Ovary (tissue), 9 donors: ENCODE data around the gene GMPPB. TPM values are rescaled to one million over a fixed set of nuclear protein-coding genes. Genes with fewer than 3 reads are reported as not detected.
"Not testable (repeated sequence)": the region's sequence is repeated elsewhere in the genome, so short reads cannot be mapped to it uniquely, and the experiment has no call there.

ENCODE experiments used
- DNase-seq, 5 donors: peaks; one replicate each; pipeline ENCODE4 v3.0.0-alpha.2; 2019 to 2020
- H3K27ac ChIP-seq, 2 donors: fragments of 200-600 bp; one replicate each; pipeline versions ENCODE4 v1.5.1 to v1.8.0; 2019 to 2022
- H3K27me3 ChIP-seq: fragments of 200-600 bp; one replicate; pipeline ENCODE4 v1.8.0; 2022
- H3K36me3 ChIP-seq: fragments of 200-600 bp; sonication (generic); one replicate; pipeline ENCODE4 v1.5.1; 2019
- H3K4me1 ChIP-seq: one replicate; pipeline ENCODE4 v1.8.1; 2013; ENCODE audit warnings: mild to moderate bottlenecking, moderate library complexity; ENCODE audit not compliant: insufficient read depth
- H3K4me3 ChIP-seq: fragments of 200-600 bp; sonication (generic); one replicate; pipeline ENCODE4 v1.5.1; 2017
- H3K9me3 ChIP-seq, 2 donors: fragments of 200-600 bp in 1 of 2; sonication (generic) in 1 of 2; one replicate each; pipeline versions ENCODE4 v1.5.1 to v1.8.1; 2013 to 2019; ENCODE audit warnings: mild to moderate bottlenecking in 1 of 2, moderate library complexity in 1 of 2
- CTCF ChIP-seq, 3 donors: fragments of 450-650 bp in 2 of 3; fragments of 200-600 bp in 1 of 3; IDR thresholded peaks; one replicate each; pipeline versions ENCODE4 v1.5.1 to v1.8.0; 2016 to 2022; ENCODE audit warnings: antibody characterized with exemption in 3 of 3, mild to moderate bottlenecking in 1 of 3
- EP300 ChIP-seq: sonication (generic); formaldehyde crosslinking; IDR thresholded peaks from one replicate; pipeline ENCODE4 v1.6.1; 2017; ENCODE audit warnings: antibody characterized with exemption
- POLR2A ChIP-seq: fragments of 450-650 bp; IDR thresholded peaks from one replicate; pipeline ENCODE4 v1.6.1; 2017; ENCODE audit warnings: antibody characterized with exemption, mild to moderate bottlenecking, moderate library complexity
- WGBS, 3 donors: extraction: QIAGEN DNeasy Blood & Tissue Kit in 1 of 3; methylation state at CpG; one replicate each; pipeline versions ENCODE4 v1.1.5 to v1.1.7; 2013 to 2017; 5-methylcytosine and 5-hydroxymethylcytosine counted together
- intact Hi-C, 4 donors: fragments of 100-400 bp; cut with DNase I; formaldehyde crosslinking; loops; one replicate each; pipeline versions ENCODE4 v1.11.0 to v1.15.1; 2022 to 2023
- polyA plus RNA-seq, 2 donors: library from polyadenylated mRNA; stranded (reverse); fragments of 200-250 nt in 1 of 2; fragments of 350-450 nt in 1 of 2; fragmentation: Illumina TruSeq in 1 of 2; extraction: RNeasy Lipid Tissue Mini Kit (QIAGEN cat#74804) in 1 of 2; gene quantifications; one replicate each; pipeline ENCODE4 v1.2.3, GENCODE V29; 2013 to 2014
- total RNA-seq, 7 donors: library from RNA; depleted of rRNA in 2 of 7; stranded (reverse); fragments of >200 nt in 2 of 7; fragmentation: NEBNext Ultra II Directional in 3 of 7; extraction: Animal tissue kit (Norgen Biotek cat#: 25700) in 3 of 7; gene quantifications; one replicate each; pipeline versions ENCODE4 v1.1.0 to v1.2.4, GENCODE V29; 2016 to 2023
- donor health status: DM: no; HTN: no; CAD: no; lungs with moderate emphysema.
- donor health status: DM: no; HTN: no; CAD: no.
- donor health status: Bipolar disorder and iron deficiency.
- donor health status: DM: yes; HTN: yes; CAD: no.
- donor health status: DM: no; HTN: no; CAD: no.
- donor health status: DM: yes; HTN: yes; CAD: no.

The GMPPB gene
- total and polyA plus RNA-seq, 9 donors, result 4.7 to 38.5 (median 25.7) TPM

DNA sequence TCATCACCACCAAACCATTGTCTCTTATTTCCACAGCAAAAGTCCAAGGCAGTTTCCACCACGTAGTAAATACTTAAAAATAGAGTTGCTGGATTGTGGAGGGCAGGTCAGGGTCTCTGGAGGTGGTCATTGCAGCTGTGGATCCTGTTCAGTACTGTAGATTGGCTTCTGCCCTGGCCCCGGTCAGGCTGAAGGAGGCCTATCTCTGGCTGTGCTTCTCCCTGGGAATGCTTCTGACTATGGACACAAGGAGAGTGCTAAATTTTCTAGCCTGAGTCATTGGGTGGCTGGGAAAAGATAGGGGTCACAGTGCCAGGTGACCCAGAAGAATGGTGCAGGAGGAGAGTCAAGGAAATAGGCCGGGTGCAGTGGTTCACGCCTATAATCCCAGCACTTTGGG lies 26.3 kb upstream of the GMPPB start:
- no peak for DNase-seq
- Histone ChIP-seq H3K4me3 (no peak overlapping the region), H3K27ac (no peak overlapping the region), H3K36me3 (no peaks in the 10 kb centered on the region), H3K4me1 (peaks cover 15% of the 10 kb centered on the region), H3K27me3 (no peaks in the 10 kb centered on the region), H3K9me3 (no peaks in the 10 kb centered on the region)
- TF ChIP-seq EP300 (no peak), POLR2A (no peak), CTCF (IDR thresholded peaks at IDR 0.05) (no peak)
- 75 to 83% (median 81%) methylated on average over 4 of the region's 4 CpGs for WGBS, 3 donors
- intact Hi-C loops, result no loop called here

GRCh38 chr3:49748874-49749273 lies 25.1 kb upstream of the GMPPB start:
- H3K27me3 ChIP-seq, H3K4me1 ChIP-seq, H3K9me3 ChIP-seq, intact Hi-C loops, H3K36me3 ChIP-seq, H3K4me3 ChIP-seq, H3K27ac ChIP-seq, DNase-seq: not testable (repeated sequence)
- 89 to 92% (median 92%) methylated on average over 5 of the region's 5 CpGs for WGBS, 3 donors

DNA sequence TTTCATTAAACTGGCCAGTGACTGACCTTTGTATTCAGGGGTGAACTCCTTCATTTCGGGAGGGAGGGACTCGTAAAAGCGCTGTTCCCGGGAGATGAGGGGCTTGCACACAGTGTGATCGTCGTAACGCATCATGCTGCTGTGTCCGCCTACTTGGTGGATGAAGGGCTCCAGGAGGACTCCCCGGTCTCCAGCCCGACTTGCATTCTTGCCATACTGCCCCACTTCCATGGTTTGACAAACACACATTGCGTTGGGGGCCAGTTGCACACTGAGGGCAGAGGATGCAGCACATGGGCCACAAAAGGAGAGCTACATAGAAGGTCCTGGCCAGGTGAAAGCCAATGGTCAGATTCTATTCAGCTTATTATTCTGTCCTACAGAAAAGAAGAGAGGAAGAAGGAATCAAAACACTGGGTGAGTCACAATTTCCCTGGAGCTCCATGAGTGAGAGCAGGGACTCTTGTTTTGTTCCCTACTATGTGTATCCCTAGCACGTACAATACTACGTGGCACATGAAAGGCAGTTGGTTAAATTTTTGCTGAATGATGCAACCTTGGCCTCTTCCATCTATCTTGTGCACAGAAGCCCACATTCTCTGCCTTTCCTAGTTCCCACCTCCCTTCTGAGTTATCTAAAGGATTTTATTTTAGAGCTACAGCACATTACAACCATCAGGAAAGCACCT lies 24.2 kb upstream of the GMPPB start:
- Histone ChIP-seq H3K36me3 (no peaks in the 10 kb centered on the region), H3K4me1 (peaks cover 8% of the 10 kb centered on the region), H3K27me3 (no peaks in the 10 kb centered on the region), H3K4me3 (no peak overlapping the region), H3K27ac (no peak overlapping the region), H3K9me3 (no peaks in the 10 kb centered on the region)
- WGBS, 3 donors, result 78 to 81% (median 80%) methylated on average over 13 of the region's 13 CpGs
- TF ChIP-seq CTCF (IDR thresholded peaks at IDR 0.05) (no peak), EP300 (no peak), POLR2A (no peak)
- intact Hi-C loops, result no loop called here
- no peak for DNase-seq

GRCh38 chr3:49745986-49746385 lies 22.2 kb upstream of the GMPPB start:
- Histone ChIP-seq H3K9me3 (no peaks in the 10 kb centered on the region), H3K27ac (no peak overlapping the region), H3K4me1 (peaks cover 8% of the 10 kb centered on the region), H3K36me3 (no peaks in the 10 kb centered on the region), H3K27me3 (no peaks in the 10 kb centered on the region), H3K4me3 (no peak overlapping the region)
- DNase-seq, result no peak
- WGBS, 3 donors, result 91 to 95% (median 93%) methylated on average over 2 of the region's 2 CpGs
- intact Hi-C loops, result no loop called here
- TF ChIP-seq EP300, result no peak
- TF ChIP-seq CTCF (IDR thresholded peaks at IDR 0.05), result no peak
- TF ChIP-seq POLR2A, result no peak

- no peaks in the 10 kb centered on the region for H3K9me3 ChIP-seq
- TF ChIP-seq POLR2A (no peak), CTCF (IDR thresholded peaks at IDR 0.05) (no peak), EP300 (no peak)
- H3K27me3 ChIP-seq, result no peaks in the 10 kb centered on the region
- H3K4me3 ChIP-seq, result no peak overlapping the region
- no peaks in the 10 kb centered on the region for H3K4me1 ChIP-seq
- no peak for DNase-seq
- no peak overlapping the region for H3K27ac ChIP-seq
- intact Hi-C loops, result no loop called here
- no peaks in the 10 kb centered on the region for H3K36me3 ChIP-seq
These were observed 16.7 kb upstream of the GMPPB start for GRCh38 chr3:49740427-49740826.
